HT-29 (cell line): Measurements from ENCODE around the gene PILRB. TPM values are rescaled to one million over a fixed set of nuclear protein-coding genes. Genes with fewer than 3 reads are reported as not detected.

Experiments
- DNase-seq: peaks from one replicate; pipeline ENCODE4 v3.0.0-alpha.2; 2015; ENCODE audit warnings: low spot score
- small RNA-seq: library from RNA; depleted of rRNA; stranded (forward); fragments of <200 nt; gene quantifications from one replicate; pipeline ENCODE3, GENCODE V24; 2014
- total RNA-seq: library from RNA; depleted of rRNA; stranded (reverse); fragments of >200 nt; shearing (Covaris generic); gene quantifications from 2 replicates; pipeline ENCODE4 v1.2.3, GENCODE V29; 2014; rRNA removed

The PILRB gene
- total RNA-seq, 1 experiment from 2014 or later = 119 TPM

DNA sequence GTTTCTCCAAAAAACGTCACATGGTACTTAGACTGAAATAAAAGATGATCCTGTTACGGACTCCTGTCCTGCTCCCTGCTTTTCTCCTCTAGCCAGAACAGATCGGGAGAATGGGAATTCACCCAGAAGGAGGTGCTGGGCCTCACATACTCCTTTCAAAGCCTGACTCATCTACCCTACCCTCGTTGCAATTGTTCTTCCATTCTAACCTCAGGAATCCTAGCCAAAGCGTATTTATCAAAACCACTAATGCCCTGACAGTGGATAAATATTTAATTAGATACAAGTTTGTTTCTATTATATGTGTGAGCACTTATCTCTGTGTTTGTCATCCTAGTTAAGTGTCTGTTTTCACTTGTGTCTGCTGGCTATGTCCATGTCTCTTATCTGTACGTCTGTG lies 48.9 kb downstream of the PILRB start:
- DNase-seq = no peak

DNA sequence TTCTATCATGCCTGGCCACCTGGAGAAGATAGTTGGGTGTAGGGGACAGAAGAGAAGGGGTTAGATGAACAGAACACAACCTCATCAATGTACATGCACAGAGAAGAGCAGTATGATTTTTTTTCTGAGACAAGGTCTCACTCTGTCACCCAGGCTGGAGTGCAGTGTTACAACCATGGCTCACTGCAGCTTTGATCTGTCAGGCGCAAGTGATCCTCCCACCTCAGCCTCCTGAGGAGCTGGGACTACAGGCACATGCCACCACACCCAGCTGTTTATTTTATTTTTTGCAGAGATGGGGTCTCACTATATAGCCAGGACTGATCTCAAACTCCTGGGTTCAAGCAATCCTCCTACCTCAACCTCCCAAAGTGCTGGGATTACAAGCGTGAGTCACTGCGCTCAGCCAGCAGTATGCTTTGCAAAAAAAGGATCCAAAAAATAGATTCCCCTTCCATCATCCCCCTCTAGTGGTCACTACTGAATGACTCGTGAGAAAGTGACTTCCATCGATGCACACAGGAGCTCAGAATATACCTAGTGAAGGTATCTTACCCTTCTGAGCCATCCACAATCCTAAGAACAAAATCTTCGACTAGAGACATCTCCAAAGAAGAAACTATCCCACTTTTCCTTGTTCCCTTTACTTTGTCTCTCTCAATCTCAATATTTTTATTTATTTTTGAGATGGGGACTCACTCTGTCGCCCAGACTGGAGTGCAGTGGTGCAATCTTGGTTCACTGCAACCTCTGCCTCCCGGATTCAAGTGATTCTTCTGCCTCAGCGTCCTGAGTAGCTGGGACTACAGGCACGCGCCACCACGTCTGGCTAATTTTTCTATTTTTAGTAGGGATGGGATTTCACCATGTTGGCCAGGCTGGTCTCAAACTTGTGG lies 49.6 kb downstream of the PILRB start:
- peak; percentile 72 for DNase-seq

DNA sequence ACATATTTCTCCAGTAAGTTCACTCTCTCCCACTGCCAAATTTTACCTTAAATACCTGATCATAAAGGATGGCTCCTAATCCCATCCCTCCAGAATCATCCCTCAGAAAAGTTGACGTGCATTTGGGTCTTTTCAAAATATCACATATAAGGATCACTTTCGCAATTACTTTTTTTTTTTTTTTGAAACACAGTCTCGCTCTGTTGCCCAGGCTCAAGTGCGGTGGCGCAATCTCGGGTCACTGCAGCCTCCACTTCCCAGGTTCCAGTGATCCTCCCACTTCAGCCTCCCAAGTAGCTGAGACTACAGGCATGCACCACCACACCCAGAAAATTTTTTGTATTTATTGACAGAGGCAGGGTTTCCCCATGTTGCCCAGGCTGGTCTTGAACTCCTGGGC lies 53.2 kb downstream of the PILRB start:
- DNase-seq = no peak

DNA sequence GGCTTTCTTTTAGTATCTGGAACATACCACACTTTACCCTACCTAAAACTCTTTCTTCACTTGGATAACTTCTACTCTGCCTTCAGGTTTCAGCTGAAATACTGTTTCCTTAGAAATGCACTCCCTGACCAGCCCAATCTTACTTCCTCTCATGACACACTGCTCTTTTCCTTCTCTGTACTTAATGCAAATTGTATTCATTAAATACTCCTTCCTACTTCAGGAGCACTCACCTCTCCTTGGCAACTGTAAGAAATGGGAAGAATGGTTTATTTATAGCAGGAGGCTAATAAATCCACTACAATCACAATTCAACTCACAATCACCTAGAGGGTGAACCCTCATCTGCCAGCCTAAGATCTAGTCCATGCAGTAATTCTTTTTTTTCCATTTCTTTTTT lies 55.4 kb downstream of the PILRB start:
- DNase-seq = no peak

DNA sequence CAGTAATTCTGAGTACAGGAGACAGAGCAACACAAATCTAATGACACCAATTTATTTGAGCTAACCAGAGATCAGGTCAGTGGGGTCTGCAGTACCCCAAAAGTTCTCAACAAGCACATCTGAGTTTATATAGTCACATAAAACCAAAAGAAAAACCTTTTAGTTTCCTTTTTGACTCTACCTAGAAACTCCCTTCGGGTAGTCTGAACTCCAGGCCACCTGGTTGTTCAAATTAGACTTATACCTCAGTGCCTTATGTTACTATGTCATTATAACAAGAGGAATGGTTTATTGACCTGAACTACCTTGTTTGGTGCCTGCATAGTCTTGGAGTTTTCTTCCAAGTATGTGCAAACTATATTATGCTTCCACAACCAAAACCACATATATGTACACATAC lies 56.0 kb downstream of the PILRB start:
- no peak for DNase-seq

DNA sequence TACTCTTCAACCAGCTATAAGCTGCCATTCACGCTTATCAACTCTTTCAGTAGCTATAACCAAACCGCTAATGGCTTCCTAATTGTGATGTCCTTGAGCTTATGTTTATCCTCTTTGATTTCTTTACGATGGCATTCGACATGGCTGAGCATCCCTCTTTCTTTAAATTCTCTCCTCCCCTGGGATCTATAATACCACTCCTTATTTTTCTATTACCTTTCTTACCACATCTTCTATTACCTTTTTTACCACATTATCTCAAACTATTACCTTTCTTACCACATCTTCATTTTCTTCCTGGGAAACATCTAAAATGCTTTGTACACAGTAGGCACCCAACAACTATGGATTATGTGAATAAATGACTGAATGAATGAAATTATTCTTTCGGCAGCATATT lies 57.5 kb downstream of the PILRB start:
- no peak for DNase-seq

Small RNA genes lying within 50 kb of the gene (small RNA-seq; reads per million reads assigned to genes)
- not detected for gene RF00019

Other genes with a start within 250 kb of the PILRB start
- 45.0 and 65.5 TPM in 2 replicates for gene TAF6, start 238.8 kb upstream of the PILRB start, total RNA-seq
- gene CNPY4, start 238.5 kb upstream of the PILRB start, total RNA-seq = 2.7 and 5.5 TPM in 2 replicates
- 1.3 and 2.9 TPM in 2 replicates for gene MBLAC1, start 231.2 kb upstream of the PILRB start, total RNA-seq
- gene LAMTOR4, start 209.2 kb upstream of the PILRB start, total RNA-seq = 310 and 344 TPM in 2 replicates
- 22.5 and 27.8 TPM in 2 replicates for gene TRAPPC14, start 199.4 kb upstream of the PILRB start, total RNA-seq
- not detected in 2 replicates for gene GAL3ST4, start 189.5 kb upstream of the PILRB start, total RNA-seq
- 1.7 and 4.2 TPM in 2 replicates for gene GPC2, start 180.7 kb upstream of the PILRB start, total RNA-seq
- 0.05 and 0.08 TPM in 2 replicates for gene STAG3, start 180.2 kb upstream of the PILRB start, total RNA-seq
- not detected in 2 replicates for gene PVRIG, start 138.2 kb upstream of the PILRB start, total RNA-seq
- gene SPDYE3, start 50.4 kb upstream of the PILRB start, total RNA-seq = not detected in 2 replicates
- gene PILRA, start 15.4 kb downstream of the PILRB start, total RNA-seq = 2.1 TPM in 1 of 2 replicates, not detected in the other
- 0.76 and 1.0 TPM in 2 replicates for gene ZCWPW1, start 70.6 kb downstream of the PILRB start, total RNA-seq
- gene MEPCE, start 71.7 kb downstream of the PILRB start, total RNA-seq = 80.9 and 89.1 TPM in 2 replicates
- gene PPP1R35, start 78.4 kb downstream of the PILRB start, total RNA-seq = 102 and 110 TPM in 2 replicates
- 0.21 and 0.64 TPM in 2 replicates for gene SPACDR, start 106.1 kb downstream of the PILRB start, total RNA-seq
- 102 and 123 TPM in 2 replicates for gene TSC22D4, start 121.1 kb downstream of the PILRB start, total RNA-seq
- 0.03 and 0.21 TPM in 2 replicates for gene NYAP1, start 125.8 kb downstream of the PILRB start, total RNA-seq
- 29.8 and 30.4 TPM in 2 replicates for gene AGFG2, start 181.1 kb downstream of the PILRB start, total RNA-seq
- 0.63 and 1.5 TPM in 2 replicates for gene SAP25, start 215.8 kb downstream of the PILRB start, total RNA-seq
- gene LRCH4, start 228.0 kb downstream of the PILRB start, total RNA-seq = 58.1 and 72.9 TPM in 2 replicates
- 0.29 and 0.36 TPM in 2 replicates for gene FBXO24, start 228.2 kb downstream of the PILRB start, total RNA-seq
- gene PCOLCE, start 244.2 kb downstream of the PILRB start, total RNA-seq = 4.7 and 5.2 TPM in 2 replicates